CD4-positive, alpha-beta T cell treated with Interleukin-6 for 4 hours (primary cell): Measurements from ENCODE around the gene PKP1.

Experiments used
- DNase-seq: peaks from one replicate; pipeline ENCODE4 v3.0.0-alpha.2; 2020; ENCODE audit warnings: mixed read lengths

Gene PKP1

DNA sequence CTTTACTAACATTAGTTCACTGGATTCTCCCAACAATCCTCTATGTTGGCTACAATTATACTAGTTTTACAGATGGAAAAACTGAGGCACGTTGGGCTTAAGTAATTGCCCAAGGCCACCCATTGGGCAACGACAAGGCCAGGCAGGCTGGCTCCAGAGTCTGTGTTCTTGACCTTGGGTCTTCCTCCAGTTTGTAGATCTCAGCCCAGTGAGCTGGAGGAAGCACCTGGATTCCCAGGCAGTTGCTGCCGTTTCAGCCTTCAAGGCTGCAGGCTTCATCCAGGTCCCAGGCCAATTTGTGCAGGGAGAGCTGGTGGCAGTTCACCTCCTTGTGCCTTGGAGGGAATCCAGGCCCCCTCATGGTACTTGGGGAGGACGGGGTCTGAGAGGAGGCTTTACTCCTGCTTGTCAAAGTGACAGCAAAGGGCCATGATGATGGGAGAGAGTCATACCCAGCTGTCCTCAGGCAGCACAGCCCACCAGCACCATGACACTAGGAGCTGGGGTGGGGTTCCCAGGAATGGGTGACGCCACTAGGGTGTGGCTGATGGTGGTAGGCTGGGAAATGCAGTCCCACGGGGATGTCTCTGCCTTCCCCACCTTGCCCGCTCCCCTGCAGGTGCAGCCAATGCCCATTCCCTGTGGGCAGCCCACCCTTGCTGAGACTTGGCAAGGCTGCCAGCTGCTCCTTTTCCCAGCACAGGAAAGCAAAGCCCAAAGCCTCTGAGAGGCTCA lies 27.1 kb downstream of the PKP1 start:
- DNase-seq = no peak

GRCh38 chr1:201310986-201311355 lies 27.7 kb downstream of the PKP1 start:
- no peak for DNase-seq

DNA sequence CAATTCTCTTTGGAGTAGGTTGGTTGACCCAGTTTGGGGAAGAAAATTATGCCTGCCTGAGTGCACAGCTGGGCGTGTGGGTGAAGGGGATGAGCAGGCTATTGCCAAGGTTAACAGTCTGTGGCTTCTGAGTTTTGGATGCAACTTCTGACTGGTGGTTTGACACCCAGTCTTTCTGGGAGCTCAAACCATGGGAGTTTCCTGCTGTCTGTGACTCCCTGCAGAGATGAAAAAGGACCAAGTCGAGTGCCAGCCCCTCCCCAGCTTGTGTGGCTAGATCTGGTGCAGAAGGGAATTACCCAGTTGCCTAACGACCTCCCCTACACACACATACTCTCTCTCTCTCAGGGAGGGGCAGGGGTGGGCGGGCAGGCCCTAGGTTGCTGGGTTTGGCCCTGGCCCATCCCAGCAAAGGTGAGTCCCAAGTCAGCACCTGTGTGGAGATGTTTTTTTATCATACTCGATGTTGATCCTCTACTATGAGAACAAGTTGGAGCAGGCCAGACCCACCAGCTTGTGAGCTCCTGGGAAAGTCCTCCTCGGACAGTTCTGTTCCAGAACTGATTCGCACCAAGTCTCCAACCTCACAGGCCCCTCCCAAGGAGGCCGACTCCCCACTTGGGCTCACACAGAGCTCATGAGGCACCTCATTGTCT lies 28.2 kb downstream of the PKP1 start:
- no peak for DNase-seq

- DNase-seq = no peak
Observed at GRCh38 chr1:201312298-201312697, 29.0 kb downstream of the PKP1 start.

DNA sequence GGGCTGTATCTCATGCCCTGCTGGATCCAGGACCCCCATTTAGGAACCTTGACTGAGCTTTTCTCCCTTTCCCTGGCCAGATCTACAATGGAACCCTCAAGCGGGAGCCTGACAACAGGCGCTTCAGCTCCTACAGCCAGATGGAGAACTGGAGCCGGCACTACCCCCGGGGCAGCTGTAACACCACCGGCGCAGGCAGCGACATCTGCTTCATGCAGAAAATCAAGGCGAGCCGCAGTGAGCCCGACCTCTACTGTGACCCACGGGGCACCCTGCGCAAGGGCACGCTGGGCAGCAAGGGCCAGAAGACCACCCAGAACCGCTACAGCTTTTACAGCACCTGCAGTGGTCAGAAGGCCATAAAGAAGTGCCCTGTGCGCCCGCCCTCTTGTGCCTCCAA lies 29.8 kb downstream of the PKP1 start:
- DNase-seq = no peak

- no peak for DNase-seq
Observed at GRCh38 chr1:201316556-201316955, 33.2 kb downstream of the PKP1 start.

DNA sequence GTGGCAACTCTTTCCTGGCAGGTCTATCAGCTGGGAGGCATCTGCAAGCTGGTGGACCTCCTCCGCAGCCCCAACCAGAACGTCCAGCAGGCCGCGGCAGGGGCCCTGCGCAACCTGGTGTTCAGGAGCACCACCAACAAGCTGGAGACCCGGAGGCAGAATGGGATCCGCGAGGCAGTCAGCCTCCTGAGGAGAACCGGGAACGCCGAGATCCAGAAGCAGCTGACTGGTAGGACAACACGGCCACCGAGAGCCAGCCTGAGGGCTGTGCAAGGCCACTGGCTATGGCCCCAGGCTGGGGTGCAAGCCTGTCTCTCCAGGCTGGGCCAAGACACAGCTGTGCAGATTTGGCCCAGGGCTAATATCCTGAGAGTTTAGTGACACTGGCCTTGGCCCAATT lies 34.2 kb downstream of the PKP1 start:
- DNase-seq = no peak

DNA sequence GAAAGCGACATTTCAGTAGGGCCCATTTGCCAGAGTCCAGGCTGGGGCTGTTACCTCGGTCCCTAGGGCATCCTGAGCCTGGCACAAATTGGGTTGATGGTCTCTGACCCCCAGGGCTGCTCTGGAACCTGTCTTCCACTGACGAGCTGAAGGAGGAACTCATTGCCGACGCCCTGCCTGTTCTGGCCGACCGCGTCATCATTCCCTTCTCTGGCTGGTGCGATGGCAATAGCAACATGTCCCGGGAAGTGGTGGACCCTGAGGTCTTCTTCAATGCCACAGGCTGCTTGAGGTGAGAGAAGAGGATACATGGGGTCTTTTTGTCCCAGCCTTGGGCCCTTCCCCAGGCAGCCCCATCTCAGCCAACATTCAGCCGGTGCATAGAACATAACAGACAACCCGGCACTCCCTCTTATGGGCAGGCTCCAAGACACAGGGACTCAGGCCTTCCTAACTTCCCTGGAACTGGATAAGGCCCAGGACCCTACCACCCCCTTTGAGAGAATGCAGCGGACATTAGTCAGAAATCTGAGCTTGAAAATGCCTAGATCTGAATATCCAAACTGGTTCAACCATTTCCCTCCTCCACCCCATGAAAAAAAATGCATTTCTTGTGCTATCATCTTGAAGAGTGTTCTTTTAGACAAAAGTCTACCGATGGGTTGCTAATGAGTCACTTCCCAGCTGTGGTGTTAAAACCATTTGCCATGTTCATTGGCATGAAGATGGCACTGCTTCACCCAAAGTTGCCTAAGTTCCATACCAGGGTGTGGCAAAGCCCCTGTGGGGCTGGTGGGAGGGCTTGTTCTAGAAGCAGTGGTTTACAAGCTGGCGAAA lies 35.4 kb downstream of the PKP1 start:
- no peak for DNase-seq

DNA sequence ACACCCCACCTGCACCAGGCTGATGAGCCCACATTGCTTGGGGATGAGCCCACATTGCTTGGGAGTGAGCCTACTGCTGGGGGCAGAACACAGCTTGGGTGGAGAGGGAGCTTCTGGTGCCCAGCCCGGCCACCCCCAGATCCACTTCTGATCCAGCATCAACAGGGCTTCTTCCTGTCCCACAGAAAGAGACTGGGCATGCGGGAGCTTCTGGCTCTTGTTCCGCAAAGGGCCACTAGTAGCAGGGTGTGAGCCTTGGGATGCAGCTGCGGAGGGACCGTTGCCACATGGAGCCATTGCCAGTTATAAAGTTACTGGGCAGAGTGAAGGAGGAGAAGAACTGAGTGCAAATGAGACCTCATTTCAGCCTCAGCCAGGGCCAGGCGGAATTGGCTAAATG lies 36.3 kb downstream of the PKP1 start:
- DNase-seq = no peak

DNA sequence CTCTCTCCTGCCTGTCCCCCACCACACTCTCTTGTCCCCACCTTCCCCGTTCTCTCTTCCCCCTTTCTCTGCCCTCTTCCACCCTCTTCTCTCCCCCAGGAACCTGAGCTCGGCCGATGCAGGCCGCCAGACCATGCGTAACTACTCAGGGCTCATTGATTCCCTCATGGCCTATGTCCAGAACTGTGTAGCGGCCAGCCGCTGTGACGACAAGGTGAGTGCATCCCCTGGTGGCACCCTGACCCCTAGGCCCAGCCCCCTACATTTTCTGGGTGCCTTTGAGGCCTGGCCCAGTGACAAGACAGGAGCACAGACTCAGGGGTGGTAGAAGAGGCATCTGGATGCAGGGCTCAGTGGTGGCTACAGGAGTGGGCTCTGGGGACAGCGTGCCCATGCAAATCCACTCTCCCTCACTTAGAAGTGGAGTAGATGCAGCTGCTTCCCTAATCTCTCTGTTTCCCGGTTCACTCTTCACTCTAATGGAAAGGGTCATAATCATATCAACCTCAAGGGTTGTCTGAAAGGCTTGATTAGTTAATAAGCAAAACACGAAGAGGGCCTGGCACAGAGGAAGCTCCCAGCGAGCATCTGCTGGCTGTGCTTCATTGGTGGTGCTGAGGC lies 37.0 kb downstream of the PKP1 start:
- no peak for DNase-seq

- no peak for DNase-seq
Observed at GRCh38 chr1:201321826-201322390, 38.6 kb downstream of the PKP1 start.

- DNase-seq = no peak
Observed at GRCh38 chr1:201322653-201323510, 39.6 kb downstream of the PKP1 start.

DNA sequence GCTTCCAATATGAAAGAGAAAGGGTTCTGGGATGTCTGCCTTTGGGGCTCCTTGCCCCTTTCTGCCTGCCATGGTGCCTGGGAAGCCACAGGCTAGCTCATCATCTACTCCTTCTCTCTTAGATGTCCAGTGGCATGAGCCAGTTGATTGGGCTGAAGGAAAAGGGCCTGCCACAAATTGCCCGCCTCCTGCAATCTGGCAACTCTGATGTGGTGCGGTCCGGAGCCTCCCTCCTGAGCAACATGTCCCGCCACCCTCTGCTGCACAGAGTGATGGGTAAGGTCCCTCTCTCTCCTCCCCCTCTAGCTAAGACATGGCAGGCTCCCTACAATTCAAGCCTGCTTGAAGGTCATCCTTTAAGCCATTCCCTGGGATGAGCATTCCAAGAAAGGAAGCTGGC lies 41.0 kb downstream of the PKP1 start:
- DNase-seq = no peak

DNA sequence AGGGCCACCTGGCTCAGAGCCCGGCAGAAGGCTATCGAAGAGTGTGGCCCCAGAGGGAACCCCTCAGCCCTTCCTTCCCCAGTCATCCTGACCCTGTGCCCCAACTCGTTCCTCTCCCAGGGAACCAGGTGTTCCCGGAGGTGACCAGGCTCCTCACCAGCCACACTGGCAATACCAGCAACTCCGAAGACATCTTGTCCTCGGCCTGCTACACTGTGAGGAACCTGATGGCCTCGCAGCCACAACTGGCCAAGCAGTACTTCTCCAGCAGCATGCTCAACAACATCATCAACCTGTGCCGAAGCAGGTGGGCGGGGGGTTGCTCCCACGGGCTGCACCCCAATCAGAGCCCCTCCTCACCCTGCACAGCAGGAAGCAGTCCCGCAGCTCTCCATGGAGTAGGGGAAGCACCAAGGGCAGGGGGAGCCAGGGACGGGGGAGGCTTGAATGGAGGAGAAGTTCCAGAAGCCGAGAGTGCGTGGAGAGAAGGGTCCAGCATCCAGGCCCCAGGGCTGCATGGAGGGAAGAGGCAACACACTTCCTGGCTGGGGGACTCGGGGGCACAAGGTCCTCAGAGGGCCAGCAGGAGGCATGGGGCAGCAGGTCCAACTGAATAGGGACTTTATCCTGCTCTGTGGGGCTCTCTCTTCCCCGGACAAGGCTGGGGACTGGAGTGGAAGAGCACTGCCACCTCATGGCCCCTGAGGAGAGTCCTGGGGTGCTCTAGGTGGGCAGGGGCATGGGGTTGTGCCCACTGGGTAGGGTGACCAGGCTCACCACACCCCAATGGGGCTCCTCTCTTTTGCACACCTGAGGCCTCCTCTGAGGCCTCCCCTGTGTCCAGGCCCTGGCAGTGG lies 41.7 kb downstream of the PKP1 start:
- no peak for DNase-seq

DNA sequence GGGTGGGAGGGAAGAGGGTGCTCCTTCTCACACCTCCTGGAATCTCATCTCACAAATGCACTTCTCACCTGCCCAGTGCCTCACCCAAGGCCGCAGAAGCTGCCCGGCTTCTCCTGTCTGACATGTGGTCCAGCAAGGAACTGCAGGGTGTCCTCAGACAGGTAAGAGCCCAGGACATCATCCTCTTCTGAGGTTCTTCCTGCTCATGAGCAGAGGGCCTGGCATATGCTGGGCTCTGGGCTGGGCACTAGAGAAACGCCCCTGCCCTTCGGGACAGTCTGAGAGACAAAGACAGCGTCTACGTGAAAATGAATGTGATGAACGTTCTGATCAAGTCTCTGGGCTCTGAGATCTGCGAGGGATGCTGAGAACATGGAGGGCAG lies 42.4 kb downstream of the PKP1 start:
- no peak for DNase-seq

DNA sequence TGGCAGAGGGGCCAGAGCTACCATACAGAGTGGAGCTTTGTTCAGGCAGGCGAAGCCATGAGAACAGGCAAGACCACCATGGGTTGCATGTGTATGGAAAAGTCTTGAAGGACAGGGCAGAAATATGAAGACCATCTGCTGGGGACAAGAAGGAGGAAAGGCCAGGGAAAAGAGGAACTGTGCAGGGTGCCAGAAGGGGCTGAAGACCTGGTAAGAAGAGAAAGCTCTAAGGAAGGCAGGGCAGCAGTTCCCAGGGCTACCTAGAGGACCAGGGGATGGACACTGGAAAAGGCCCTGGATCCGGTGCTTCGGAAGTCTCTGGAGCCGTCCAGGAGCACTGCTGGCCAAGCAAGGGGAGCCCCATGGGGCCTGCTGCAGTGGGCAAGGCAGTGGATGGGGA lies 43.4 kb downstream of the PKP1 start:
- no peak for DNase-seq

DNA sequence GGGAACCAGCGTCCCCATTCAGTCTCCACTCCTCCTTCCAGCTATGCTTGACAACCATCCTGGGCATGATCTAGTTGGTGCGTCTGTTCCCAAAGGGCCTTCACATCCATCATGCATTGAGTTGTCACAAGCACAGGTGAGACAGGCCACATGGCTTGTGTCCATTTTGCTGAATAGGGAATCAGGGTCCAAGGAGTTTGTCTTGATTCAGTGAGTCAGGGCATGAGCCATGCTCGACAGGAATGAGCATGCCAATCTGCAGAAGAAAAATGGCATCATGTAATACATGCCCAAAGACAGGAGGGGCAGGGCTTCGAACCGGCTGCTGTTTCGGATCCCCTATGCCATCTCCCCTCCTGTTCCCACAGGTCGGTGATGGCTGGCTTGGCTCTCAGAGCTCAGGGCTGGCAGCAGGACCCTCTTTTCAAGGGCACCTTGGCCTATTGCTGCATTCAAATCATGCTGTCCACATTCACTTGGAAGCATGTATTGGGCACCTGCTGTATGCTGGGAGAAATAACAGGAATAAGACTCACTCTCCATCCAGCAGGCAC lies 44.5 kb downstream of the PKP1 start:
- no peak for DNase-seq

DNA sequence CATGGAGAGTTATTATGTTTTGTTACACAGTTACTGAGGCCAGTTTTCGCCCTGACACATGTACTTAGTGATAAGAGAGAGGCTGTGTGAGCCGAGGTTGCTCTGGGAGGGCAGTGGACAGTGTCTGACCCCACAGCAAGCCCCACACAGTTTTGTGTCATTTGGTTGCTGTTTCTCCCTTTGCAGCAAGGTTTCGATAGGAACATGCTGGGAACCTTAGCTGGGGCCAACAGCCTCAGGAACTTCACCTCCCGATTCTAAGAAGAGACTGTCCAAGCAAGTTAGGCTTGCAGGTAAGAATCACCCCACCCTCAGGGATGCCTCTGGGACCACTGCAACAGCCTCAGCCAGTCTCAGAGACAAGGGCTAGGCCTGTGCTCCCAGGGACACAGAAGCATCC lies 45.3 kb downstream of the PKP1 start:
- DNase-seq = no peak

DNA sequence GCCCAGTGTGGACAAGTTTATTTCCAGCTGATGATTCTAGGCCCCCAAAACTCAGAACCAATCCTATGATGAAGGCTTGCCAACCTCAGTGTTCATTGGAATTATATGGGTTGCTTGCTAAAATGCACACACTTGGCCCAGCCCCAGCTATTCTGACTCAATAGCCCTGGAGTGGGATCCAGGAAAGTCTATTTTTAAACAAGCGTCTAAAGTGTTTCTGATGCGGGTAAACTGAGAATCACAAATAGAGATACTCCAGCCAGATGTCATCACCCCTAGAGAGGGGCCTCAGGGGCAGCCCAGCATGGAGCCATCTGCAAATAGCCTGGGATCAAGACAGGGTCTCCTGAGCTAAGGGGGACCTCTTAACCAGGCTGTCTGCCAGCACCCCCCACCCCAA lies 46.0 kb downstream of the PKP1 start:
- no peak for DNase-seq

- DNase-seq = no peak
Observed at GRCh38 chr1:201329801-201330200, 46.5 kb downstream of the PKP1 start.

DNA sequence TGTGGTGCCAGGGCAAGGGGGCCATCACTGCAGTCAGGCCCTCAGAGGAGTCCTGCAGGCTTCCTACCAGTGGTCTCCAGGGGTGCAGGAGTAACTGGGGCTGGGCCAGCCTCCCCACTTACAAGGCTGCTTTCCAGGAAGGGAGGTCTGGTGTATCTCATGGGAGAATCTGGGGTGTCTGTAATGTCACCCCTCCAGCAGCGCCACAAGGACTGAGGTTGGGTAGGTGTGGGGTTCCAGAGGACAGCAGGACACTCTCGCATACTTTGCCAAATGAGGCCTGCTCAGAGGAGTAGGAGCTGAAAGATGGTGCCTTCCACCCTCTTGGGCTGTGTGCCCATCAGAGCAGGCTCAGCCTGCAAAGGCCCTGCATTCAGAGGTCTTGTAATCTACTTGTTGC lies 47.2 kb downstream of the PKP1 start:
- DNase-seq = no peak
